ENCODE measurements around the gene COX6B1.
"Not testable (repeated sequence)": the region's sequence is repeated elsewhere in the genome, so short reads cannot be mapped to it uniquely, and the experiment has no call there.

Gene COX6B1, protein sequence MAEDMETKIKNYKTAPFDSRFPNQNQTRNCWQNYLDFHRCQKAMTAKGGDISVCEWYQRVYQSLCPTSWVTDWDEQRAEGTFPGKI
- 42.0 reads per million, percentile 64 among the genes with 10 or more reads in this experiment for total RNA-seq

DNA sequence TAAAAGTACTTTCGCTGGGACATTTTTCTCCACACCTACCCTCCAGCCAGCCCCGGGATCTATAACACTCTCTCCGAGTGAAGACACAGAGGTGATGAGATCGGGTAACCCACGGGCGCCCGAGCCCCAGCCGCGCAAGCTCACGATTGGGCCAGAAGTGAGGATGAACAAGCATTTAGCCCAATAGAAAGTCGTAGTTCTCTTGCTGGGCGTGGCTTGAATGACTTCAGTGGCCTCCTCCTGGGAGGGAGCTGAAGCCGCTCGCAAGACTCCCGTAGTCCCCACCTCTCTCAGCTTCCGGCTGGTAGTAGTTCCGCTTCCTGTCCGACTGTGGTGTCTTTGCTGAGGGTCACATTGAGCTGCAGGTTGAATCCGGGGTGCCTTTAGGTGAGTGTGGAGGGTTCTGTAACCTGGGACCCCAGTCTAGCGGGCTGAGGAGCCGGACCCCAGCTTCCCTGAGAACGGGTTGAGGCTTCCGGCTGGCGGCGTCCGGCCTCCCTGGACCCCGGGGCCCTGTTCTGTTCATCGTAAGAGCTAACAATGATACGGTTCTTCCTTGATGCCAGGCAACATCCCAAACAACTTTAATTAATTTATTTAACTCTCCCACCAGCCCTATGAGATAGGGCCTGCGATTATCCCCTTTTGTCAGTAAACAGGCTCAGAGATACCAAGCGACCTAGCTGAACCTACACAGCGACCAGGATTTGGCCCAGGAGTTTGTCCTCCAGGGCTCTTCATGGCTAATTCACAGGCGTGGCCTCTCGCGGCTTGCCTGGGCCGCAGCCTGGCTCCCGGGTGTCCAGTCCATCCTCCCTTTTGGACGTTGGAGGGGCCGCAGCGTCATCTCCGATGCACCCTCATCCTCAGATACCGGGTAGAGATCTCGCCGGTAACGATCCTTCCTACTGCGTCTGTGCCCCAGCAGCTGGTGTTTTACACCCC is at the start of gene COX6B1:
COX6B1 (plus strand) TSS at position 307 of the 945 bp plus-strand sequence. CDS start 2,921 bp downstream, outside the sequence.
- DNase-seq: peak; percentile 88

DNA sequence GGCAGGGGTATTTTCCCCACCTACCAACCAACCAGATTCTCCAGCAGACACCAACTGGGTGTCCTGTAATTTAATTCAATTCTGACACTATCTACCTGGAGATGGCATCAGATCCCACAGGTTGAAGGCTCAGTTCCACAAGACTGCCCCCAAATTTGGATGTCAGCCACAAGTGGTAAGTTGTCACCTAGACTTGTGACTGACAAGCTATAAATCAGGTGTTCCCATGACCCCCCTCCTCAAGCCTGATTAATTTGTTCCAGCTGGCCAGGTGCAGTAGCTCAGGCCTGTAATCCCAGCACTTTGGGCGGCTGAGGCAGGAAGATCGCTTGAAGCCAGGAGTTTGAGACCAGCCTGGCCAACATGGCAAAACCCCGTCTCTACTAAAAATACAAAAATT is 46.2 kb upstream of the COX6B1 start:
- no peak for DNase-seq

DNA sequence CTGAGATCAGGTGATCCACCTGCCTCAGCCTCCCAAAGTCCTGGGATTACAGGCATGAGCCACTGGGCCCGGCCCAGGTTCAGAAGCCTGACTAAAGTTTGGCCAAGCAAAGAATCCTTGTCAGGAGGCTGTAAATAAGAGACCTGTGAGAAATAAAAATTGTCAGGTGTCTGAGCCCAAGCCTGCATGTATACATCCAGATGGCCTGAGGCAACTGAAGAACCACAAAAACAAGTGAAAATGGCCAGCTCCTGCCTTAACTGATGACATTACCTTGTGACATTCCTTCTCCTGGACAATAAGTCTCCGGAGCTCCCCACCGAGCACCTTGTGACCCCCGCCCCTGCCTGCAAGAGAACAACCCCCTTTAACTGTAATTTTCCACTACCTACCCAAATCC is 43.7 kb upstream of the COX6B1 start:
- DNase-seq: not testable (repeated sequence)

DNA sequence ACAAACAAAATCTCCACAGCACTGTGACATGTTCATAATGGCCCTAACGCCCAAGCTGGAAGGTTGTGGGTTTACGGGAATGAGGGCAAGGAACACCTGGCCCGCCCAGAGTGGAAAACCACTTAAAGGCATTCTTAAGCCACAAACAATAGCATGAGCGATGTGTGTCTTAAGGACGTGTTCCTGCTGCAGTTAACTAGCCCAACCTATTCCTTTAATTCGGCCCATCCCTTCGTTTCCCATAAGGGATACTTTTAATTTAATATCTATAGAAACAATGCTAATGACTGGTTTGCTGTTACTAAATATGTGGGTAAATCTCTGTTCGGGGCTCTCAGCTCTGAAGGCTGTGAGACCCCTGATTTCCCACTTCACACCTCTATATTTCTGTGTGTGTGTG is 41.0 kb upstream of the COX6B1 start:
- not testable (repeated sequence) for DNase-seq

DNA sequence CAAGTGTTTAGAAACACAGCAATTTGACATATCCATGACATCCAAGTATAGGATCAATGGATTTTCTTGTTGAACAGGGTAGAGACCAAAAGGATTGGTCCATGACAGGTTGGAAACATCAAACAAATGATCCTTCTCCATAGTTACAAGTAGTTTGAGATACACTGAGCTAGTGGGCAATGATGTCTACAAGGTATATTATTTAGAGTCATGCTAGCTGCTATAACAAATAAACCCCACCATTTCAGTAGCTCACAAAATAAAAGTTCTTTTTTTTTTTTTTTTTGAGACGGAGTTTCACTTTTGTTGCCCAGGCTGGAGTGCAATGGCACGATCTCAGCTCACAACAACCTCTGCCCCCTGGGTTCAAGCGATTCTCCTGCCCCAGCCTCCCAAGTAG is 40.5 kb upstream of the COX6B1 start:
- DNase-seq: no peak

DNA sequence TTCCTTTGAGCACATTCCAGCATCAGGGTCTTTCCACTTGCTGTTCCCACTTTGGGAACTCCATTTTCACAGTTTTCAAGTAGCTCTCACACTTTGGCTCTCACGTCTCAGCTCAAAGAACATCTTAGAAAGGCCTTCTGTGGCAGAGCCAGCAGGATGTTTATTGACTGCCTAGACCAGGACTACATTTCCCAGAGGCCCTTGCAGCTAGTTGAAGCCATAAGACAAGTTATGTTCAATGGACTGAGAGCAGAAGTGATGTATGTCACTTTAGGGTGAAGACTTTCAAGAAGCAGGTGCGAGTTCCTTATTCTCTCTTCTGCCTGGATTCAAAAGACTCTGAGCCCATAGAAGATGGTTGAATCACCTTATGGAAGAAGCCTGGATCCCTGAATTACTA is 39.9 kb upstream of the COX6B1 start:
- no peak for DNase-seq

DNA sequence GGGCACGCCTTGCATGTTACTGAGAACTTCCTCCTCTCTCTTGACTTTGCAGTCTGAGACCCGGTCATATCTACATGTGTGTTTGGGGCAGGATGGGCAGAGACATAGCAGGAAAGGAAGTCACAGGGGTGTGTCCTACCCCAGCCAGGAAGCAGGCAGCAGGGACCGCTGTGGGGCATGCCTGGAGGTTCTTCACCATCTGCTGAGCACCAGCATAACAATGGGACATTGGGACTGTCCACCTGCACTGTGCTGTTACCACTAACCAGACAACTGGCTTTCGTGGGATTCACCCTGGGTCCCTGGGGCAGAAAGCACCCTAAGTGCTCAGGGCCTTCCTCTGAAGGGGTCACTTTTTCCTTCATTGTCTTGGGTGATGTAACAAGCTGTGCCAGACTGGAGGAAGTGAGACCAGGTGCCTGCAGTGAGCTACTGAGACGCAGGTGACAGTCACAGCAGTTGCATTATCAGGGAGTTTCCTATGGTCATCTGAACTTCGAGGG is 38.2 kb upstream of the COX6B1 start:
- DNase-seq: no peak

DNA sequence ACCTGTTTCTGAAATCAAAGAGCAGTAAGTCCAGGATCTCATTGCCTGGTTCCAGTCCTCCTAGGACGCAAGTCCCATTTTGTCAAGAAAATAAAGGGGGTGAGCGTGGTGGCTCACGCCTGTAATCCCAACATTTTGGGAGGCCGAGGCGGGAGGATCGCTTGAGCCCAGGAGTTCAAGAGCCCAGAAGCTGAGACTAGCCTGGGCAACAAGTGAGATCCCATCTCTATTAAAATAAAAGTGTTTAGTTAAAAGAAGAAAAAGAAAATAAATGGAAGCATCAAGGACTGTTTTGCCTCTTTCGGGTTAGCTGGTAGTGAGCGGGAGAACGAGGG is 35.9 kb upstream of the COX6B1 start:
- no peak for DNase-seq

DNA sequence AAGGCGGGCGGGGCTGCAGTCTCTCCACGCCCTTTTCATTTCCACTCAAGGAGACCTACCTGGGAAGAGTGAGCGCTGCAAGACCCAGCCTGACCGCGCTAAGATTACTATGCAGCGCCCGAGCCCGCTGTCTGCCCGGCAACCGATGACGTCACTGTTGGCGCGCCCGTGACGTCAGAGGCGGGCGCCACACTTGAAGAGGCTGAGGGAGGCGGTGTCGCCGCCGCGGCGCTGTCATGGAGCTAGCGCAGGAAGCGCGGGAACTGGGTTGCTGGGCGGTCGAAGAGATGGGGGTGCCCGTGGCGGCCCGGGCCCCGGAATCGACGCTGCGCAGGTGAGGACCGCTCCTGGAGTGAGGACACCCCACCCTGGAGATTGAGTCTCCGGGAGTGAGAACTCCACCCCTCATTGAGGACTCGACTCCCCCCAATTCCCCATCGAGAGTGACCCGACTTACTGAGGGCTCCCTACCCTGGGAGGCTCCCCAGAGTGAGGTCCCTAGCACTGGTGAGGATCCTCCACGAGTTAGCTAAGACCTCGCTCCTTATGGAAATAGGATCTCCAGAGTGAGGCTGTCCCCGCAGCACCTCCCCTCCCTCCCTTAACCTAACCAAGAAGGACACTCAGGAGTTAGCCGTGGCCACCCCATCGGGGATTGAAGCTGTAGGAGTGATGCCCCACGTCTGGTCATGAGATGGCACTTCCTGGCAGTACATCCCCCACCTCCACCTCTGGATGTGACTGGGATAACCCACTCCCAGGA is 35.4 kb upstream of the COX6B1 start, which contains the start of gene HAUS5:
HAUS5 (plus strand) TSS at position 177 of the 763 bp plus-strand sequence; CDS start at position 237, 60 bp downstream.
- DNase-seq: peak; percentile 93

DNA sequence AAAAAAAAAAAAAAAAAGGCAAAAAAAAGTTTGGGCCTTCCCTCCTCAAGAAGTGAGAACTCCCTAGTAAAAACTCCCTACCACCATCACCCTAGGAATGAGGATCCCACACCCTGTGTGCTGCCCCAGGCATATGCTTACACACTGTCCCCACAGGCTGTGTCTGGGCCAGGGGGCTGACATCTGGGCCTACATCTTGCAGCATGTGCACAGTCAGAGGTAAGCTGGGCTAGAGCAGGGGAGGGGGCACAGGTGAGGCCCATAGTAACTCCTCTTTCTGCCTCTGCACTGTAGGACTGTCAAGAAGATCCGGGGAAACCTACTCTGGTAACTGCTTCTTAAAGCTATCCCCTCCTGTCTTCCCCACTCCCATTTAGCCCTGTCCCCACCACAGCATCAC is 34.5 kb upstream of the COX6B1 start:
- DNase-seq: no peak

DNA sequence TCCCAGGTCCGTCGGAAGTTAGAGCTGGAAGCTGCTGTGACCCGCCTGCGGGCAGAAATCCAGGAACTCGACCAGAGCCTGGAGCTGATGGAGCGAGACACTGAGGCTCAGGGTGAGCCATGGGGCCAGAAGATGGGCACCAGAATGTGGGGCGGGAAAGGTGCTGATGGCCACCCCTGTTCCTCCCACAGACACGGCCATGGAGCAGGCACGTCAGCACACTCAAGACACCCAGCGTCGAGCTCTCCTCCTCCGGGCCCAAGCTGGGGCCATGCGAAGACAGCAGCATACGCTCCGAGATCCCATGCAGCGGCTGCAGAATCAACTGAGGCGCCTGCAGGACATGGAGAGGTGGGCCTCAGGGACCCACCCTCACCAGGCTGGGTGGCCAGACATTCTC is 33.1 kb upstream of the COX6B1 start:
- DNase-seq: no peak

DNA sequence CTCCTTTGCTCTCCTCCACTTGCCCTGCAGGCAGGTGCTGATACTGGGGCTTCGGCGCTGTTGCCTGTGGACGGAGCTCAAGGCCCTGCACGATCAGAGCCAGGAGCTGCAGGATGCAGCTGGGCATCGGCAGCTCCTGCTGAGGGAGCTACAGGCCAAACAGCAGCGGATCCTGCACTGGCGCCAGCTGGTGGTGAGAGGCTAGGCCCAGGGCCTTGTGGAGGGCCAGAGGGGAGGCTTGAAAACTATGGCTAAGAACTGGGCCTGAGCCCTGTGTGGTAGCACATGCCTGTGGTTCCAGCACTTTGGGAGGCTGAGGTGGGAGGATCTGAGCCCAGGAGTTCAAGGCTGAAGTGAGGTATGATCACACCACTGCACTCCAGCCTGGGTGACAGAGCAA is 29.3 kb upstream of the COX6B1 start:
- DNase-seq: no peak

DNA sequence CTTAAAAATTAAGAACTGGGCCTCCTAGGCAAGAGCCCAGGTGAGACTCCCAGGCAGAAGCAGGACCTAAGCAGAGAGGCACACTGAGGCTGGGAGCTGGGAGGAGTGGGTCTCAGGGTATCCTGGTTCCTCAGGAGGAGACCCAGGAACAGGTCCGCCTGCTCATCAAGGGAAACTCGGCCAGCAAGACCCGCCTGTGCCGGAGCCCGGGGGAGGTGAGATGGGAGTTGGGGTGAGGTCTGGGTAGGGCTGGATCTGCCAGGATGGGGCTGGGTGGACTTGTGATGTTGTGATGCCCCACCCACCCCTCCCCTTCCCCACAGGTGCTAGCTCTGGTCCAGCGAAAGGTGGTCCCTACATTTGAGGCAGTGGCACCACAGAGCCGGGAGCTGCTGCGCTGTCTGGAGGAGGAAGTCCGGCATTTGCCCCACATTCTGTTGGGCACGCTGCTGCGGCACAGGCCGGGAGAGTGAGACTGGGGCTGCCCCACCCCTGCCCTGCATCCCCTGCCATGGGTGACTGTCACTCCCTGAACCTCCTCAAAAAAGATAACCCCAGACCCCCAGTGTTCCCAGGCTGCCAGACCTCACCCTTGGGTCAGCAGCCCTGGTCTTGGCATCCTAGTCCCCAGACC is 28.7 kb upstream of the COX6B1 start:
- DNase-seq: no peak

DNA sequence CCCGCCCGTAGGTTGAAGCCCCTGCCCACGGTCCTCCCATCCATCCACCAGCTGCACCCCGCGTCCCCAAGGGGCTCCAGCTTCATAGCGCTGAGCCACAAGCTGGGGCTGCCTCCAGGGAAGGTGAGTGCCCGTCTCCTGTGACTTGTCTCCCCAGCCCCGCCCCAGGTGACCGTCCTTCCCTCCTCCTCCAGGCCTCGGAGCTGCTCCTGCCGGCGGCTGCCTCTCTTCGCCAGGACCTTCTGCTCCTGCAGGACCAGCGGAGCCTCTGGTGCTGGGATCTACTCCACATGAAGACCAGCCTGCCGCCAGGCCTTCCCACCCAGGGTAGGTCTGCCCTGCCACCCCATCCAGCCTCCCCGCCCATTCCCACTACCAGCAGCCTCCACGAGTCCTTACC is 28.1 kb upstream of the COX6B1 start:
- no peak for DNase-seq

DNA sequence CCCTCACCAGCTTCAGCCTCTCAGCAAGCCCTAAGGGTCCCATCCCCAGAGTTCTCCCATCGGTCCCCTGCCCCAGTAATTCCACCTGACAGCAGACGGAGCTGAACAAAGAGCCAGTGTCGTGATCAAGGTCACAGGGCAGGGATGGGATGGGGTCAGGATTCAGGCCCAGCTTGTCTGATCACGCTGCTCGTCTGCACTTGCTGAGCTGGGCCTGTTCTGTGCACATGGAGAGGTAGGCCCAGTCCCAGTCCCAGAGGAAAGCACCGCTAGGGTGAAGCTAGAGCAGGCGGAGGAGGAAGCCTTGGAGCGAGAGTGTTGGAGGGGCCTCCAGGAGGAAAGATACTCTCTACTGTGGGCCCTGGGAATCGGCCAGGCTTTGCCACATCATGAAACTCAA is 26.4 kb upstream of the COX6B1 start:
- DNase-seq: no peak

DNA sequence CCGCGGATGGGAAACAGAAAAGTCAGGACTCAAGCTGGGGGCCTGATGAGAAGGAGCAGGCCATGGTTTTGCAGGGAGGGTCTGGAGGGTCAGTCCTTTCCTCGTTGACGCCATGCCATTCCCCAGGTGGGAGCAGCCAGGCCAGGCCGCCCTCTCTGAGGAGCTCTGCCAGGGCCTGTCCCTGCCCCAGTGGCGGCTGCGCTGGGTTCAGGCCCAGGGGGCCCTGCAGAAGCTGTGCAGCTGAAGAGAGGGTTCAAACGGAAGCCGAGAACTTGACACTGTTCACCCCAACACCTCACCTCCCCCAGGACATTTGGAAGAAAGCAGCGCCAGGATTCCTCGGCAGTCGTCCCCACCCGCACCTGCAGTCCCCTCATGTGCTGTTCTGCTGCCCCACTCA is 25.4 kb upstream of the COX6B1 start:
- DNase-seq: no peak

DNA sequence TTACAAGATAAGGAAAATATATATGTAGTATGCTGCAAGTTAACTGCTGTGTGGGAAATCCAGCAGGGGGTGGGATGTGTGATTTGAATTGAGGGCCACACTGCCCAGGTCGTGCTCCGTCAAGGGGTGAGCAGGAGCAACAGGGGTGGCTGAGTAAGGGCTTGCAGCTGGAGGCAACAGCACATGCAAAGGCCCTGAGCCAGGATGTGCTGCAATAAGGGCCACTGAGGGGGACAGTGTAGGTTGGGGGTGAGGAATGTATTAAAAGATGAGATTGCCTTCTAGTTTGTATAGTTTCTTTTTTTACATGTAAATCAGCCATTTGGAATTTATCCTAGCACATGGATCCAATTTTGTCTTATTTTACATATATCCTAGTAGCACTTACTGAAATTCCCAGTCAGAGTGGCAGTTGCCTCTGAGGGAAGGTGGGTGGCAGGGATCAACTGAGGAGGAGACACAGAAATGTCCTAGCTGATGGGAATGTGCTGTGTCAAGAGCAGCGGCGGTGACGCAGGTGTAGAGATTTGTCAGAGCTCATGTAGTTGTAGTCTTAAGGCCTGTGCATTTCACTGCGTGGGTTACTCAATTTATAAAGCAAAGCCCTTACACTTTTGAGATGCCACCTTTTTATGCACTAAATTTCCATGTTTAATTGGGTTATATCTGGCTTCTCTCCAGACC is 24.7 kb upstream of the COX6B1 start:
- no peak for DNase-seq

DNA sequence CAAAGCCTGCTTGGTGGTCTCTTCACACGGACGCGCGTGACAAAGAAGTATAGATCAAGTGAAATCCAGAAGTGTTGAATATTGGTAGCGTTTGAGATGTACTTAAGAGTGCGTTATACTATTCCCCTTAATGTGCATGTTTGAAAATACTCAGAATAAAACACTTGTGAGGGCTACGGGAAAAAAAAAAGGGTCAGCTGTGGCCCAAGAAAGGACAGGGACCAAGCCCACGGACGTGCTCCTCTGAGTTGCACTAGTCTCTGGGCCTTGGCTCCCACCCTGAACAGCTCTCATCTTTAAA is 19.9 kb upstream of the COX6B1 start:
- no peak for DNase-seq

DNA sequence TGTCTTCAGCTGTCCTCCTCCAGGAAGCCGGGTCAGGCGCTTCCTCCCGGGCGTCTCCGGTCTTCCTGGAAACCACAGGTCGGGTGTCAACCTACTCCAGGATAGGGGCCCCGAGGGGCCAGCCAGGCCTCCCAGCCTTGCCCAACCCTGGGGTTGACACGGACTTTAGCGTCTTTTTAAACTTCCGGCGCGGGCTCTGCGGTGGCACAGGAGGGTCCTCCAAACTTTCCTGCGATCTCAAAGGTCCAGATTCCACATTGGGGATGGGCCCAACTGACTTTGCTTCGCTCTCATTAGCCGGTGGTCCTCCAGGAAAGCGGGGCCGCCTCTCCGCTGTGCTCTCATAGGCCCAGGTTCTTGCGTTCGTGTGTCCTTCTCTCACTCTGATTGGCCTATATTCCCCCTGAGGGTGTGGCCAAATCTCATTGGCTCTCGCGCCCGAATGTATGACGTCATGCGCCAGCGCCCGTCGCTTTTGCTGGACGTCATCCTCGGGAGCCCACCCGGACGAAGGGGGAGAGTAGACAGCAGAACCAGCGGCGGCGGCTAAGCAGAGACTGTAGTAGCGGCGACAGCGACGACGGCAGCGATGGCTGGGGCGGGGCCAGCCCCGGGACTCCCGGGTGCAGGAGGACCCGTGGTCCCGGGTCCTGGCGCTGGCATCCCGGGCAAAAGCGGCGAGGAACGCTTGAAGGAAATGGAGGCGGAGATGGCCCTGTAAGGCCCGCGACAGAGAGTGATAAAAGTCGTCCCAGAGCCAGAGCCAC is 19.4 kb upstream of the COX6B1 start, which contains the start of gene RBM42:
RBM42 (plus strand) TSS at position 472 of the 767 bp plus-strand sequence; CDS start at position 590, 118 bp downstream.
- DNase-seq: peak; percentile 96

DNA sequence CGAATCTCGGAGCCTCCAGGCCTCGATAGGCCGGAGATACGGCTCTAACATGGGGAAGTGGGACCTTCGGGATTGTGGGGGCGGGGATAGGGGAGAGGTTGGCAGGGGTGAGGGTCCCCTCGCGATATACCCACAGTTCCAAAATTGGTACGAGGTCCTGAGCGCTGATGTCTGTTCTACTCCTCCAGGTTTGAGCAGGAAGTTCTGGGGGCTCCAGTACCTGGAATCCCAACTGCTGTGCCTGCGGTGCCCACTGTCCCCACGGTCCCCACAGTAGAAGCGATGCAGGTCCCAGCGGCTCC is 18.8 kb upstream of the COX6B1 start:
- no peak for DNase-seq

DNA sequence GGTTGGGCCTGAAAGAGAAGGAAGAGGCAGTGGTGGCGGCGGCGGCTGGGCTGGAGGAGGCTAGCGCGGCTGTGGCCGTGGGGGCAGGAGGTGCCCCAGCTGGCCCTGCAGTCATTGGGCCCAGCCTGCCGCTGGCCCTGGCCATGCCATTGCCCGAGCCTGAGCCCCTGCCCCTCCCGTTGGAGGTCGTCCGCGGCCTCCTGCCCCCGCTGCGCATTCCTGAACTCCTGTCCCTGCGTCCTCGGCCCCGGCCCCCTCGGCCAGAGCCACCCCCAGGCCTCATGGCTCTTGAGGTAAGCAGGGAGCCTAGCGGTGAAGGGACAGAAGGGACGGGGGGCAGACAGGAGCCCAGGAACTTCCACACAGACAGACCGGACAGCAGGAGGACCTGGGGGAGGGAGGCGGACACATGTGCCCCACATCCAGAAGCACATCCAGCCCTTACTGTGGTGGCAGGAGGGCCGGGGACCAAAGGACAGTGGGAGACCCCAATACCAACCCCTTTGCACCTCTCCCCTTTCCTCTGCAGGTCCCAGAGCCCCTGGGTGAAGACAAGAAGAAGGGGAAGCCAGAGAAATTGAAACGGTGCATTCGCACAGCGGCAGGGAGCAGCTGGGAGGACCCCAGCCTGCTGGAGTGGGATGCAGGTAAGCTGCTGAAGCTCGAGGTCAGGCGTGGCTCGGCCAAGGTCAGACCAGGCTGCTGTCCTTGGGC is 14.2 kb upstream of the COX6B1 start:
- DNase-seq: no peak

Measured in effector CD4-positive, alpha-beta T cell (primary cell).